SKM-1 treated with dmso at 0.1 percent for 144 hours (cell line): Measurements from ENCODE around the gene PELI1.

ENCODE experiments used
- DNase-seq: peaks from one replicate; lab custom pipeline; 2025; ENCODE audit not compliant: unreplicated experiment; lab: John Stamatoyannopoulos, UW

Gene PELI1

GRCh38 chr2:64144057-64145013 lies at the start of gene PELI1:
Gene PELI1 (minus strand): TSS chr2:64144420. CDS start chr2:64108310, 36,110 bp downstream.
- DNase-seq: peak; percentile 94

- no peak for DNase-seq
Measured at GRCh38 chr2:64193491-64193890, 49.3 kb upstream of the PELI1 start.

- peak; percentile 65 for DNase-seq
Measured at GRCh38 chr2:64192664-64193105, 48.5 kb upstream of the PELI1 start.

GRCh38 chr2:64192125-64192479 lies 47.9 kb upstream of the PELI1 start:
- DNase-seq: peak; percentile 90

GRCh38 chr2:64189586-64189985 lies 45.4 kb upstream of the PELI1 start:
- no peak for DNase-seq

GRCh38 chr2:64189167-64189566 lies 44.9 kb upstream of the PELI1 start:
- DNase-seq: no peak

GRCh38 chr2:64186699-64187605 lies 42.7 kb upstream of the PELI1 start:
- peak; percentile 69 for DNase-seq

GRCh38 chr2:64179582-64180321 lies 35.5 kb upstream of the PELI1 start:
- DNase-seq: no peak

- no peak for DNase-seq
Measured at GRCh38 chr2:64177315-64177714, 33.1 kb upstream of the PELI1 start.

- DNase-seq: no peak
Measured at GRCh38 chr2:64175419-64176197, 31.4 kb upstream of the PELI1 start.

- no peak for DNase-seq
Measured at GRCh38 chr2:64173156-64174135, 29.2 kb upstream of the PELI1 start.

- DNase-seq: no peak
Measured at GRCh38 chr2:64168756-64169155, 24.5 kb upstream of the PELI1 start.

GRCh38 chr2:64168201-64168600 lies 24.0 kb upstream of the PELI1 start:
- DNase-seq: no peak

- DNase-seq: no peak
Measured at GRCh38 chr2:64166637-64167420, 22.6 kb upstream of the PELI1 start.

- DNase-seq: no peak
Measured at GRCh38 chr2:64166212-64166611, 22.0 kb upstream of the PELI1 start.

GRCh38 chr2:64165706-64166105 lies 21.5 kb upstream of the PELI1 start:
- no peak for DNase-seq

GRCh38 chr2:64164629-64165028 lies 20.4 kb upstream of the PELI1 start:
- DNase-seq: no peak

- DNase-seq: no peak
Measured at GRCh38 chr2:64162516-64162915, 18.3 kb upstream of the PELI1 start.
